Lower lobe of right lung (tissue), 2 donors: ENCODE data around the gene ITGB7. TPM values are rescaled to one million over a fixed set of nuclear protein-coding genes. Genes with fewer than 3 reads are reported as not detected.

ENCODE experiments used
- ATAC-seq, 2 donors: fragments of 200-7000 bp; cut with Tn5 transposase; one replicate each; pipeline ENCODE4 v1.9.1; 2020 to 2022; ENCODE audit warnings: mild to moderate bottlenecking in 2 of 2, moderate library complexity in 2 of 2
- DNase-seq: peaks from one replicate; pipeline ENCODE4 v3.0.0-alpha.2; 2020
- H3K27ac ChIP-seq: fragments of 200-600 bp; one replicate; pipeline ENCODE4 v1.8.0; 2022
- H3K27me3 ChIP-seq: fragments of 200-600 bp; one replicate; pipeline ENCODE4 v1.8.0; 2022; ENCODE audit warnings: low read depth
- H3K36me3 ChIP-seq: fragments of 200-600 bp; one replicate; pipeline ENCODE4 v1.8.0; 2022; ENCODE audit warnings: mild to moderate bottlenecking
- H3K4me1 ChIP-seq: fragments of 200-600 bp; one replicate; pipeline ENCODE4 v1.8.0; 2022
- H3K4me3 ChIP-seq: fragments of 200-600 bp; one replicate; pipeline ENCODE4 v1.8.0; 2022; ENCODE audit warnings: mild to moderate bottlenecking
- H3K9me3 ChIP-seq: fragments of 200-600 bp; one replicate; pipeline ENCODE4 v1.8.0; 2022
- intact Hi-C: fragments of 100-400 bp; cut with DNase I; formaldehyde crosslinking; loops from one replicate; pipeline ENCODE4 v1.11.0; 2022
- total RNA-seq: library from RNA; stranded (reverse); fragmentation: NEBNext Ultra II Directional; extraction: Animal tissue kit (Norgen Biotek cat#: 25700); gene quantifications from one replicate; pipeline ENCODE4 v1.2.1, GENCODE V29; 2021
- TF ChIP-seq, protein P1 (sequence below): fragments of 200-600 bp; IDR thresholded peaks from one replicate; pipeline ENCODE4 v1.8.0; 2022; ENCODE audit warnings: antibody characterized with exemption, mild to moderate bottlenecking
- donor health status: DM: no; HTN: yes; CAD: no; lungs with severe emphysema.

Gene ITGB7
- total RNA-seq, 1 donor from 2014 or later: 9.7 TPM

GRCh38 chr12:53197011-53197640, 9.9 kb downstream of the ITGB7 start:
- TF ChIP-seq, protein P1, sequence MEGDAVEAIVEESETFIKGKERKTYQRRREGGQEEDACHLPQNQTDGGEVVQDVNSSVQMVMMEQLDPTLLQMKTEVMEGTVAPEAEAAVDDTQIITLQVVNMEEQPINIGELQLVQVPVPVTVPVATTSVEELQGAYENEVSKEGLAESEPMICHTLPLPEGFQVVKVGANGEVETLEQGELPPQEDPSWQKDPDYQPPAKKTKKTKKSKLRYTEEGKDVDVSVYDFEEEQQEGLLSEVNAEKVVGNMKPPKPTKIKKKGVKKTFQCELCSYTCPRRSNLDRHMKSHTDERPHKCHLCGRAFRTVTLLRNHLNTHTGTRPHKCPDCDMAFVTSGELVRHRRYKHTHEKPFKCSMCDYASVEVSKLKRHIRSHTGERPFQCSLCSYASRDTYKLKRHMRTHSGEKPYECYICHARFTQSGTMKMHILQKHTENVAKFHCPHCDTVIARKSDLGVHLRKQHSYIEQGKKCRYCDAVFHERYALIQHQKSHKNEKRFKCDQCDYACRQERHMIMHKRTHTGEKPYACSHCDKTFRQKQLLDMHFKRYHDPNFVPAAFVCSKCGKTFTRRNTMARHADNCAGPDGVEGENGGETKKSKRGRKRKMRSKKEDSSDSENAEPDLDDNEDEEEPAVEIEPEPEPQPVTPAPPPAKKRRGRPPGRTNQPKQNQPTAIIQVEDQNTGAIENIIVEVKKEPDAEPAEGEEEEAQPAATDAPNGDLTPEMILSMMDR: no peak
- Histone ChIP-seq H3K27ac (no peak overlapping the region), H3K4me3 (peak overlapping the region; percentile 46), H3K9me3 (no peaks in the 10 kb centered on the region), H3K36me3 (no peaks in the 10 kb centered on the region), H3K27me3 (no peaks in the 10 kb centered on the region), H3K4me1 (peaks cover 19% of the 10 kb centered on the region)
- ATAC-seq (no peak), DNase-seq (no peak)
- intact Hi-C loops: no loop called here

DNA sequence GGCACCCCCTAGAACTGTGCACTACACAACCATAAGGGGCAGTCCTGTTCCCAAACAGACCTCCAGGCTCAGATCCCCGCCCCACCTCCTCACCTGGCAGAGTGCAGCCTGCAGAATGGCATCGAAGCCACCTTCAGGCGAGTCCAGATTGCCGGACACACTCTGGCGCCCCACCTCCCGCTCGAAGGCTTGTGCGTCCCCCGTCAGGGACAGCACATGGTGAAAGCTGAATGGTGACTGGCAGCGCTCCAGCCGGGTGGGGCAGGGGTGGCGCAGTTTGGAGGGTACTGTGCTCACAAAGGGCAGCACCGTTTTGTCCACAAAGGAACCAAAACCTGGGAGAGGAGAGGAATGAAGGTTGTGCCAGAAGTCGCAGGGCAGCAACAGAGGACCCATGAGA, 10.6 kb downstream of the ITGB7 start:
- Histone ChIP-seq H3K36me3 (peaks cover under 1% of the 10 kb centered on the region), H3K27ac (no peak overlapping the region), H3K9me3 (no peaks in the 10 kb centered on the region), H3K27me3 (no peaks in the 10 kb centered on the region), H3K4me1 (peaks cover 19% of the 10 kb centered on the region), H3K4me3 (no peak overlapping the region)
- TF ChIP-seq, protein P1: no peak
- DNase-seq (no peak), ATAC-seq (no peak)
- intact Hi-C loops: no loop called here

- intact Hi-C loops: no loop called here
- H3K4me1 ChIP-seq: peaks cover 19% of the 10 kb centered on the region
- ATAC-seq (peak; percentile 23 to 40), DNase-seq (no peak)
- H3K27ac ChIP-seq: no peak overlapping the region
- H3K27me3 ChIP-seq: no peaks in the 10 kb centered on the region
- peaks cover 7% of the 10 kb centered on the region for H3K36me3 ChIP-seq
- no peak overlapping the region for H3K4me3 ChIP-seq
- TF ChIP-seq, protein P1: no peak
- H3K9me3 ChIP-seq: no peaks in the 10 kb centered on the region
Measured at GRCh38 chr12:53195516-53196420, 11.3 kb downstream of the ITGB7 start.

DNA sequence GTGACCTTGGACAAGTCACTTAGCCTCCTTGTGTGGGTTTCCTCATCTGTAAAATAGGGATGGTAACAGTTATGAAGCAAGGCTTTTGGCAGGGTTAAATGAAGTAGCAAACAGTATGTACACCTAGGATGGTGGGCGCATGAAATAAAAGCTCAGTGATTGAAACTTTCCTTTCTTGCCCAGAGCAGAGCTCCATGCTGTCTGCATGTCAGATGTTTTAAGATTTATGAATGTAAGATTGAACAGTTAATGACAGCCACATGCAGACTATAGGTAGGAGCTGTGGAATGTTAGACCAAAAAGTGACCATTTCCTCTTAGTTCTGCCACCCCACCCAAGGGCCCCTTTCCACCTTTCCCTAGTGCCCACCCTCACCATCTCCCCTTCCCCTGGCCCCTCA, 12.1 kb downstream of the ITGB7 start:
- intact Hi-C loops: no loop called here
- peaks cover 14% of the 10 kb centered on the region for H3K4me1 ChIP-seq
- TF ChIP-seq, protein P1: no peak
- DNase-seq: no peak
- no peak overlapping the region for H3K4me3 ChIP-seq
- H3K27ac ChIP-seq: no peak overlapping the region
- ATAC-seq: no peak
- no peaks in the 10 kb centered on the region for H3K27me3 ChIP-seq
- H3K9me3 ChIP-seq: no peaks in the 10 kb centered on the region
- H3K36me3 ChIP-seq: peaks cover 8% of the 10 kb centered on the region

DNA sequence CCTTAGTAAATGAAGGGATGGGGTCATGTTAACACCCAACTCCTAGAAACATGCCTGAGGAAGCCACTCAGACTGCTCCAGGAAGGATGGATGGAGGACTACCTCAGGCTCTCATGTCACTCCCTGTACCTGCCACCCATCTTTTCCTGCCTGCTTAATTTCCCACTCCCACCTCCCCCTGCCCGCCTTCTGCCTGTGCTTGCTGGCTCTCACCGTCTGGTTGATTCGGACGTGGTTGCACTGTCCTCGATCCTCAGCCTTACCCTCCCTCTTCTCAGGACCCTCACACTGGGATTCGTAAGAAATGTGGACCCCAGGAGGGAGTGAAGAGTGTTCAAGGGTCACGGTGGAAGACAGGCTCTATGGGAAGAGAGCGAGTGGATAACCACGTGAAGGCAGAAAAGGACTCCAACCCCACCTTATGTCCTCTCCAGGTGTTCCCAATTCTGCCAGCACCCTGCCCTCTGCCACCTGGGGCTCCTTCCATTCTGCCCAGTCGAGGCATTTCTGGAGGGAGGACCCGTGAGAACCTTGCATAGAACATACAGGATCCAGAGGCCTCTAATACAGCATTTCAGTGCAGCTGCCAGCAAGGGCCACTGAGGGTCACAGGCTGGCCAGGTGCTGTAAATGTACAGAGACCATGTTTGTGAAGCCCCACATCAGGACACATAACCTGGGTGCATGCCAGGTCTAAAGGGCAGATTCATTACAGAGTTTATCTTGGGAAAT, 12.9 kb downstream of the ITGB7 start:
- intact Hi-C loops: no loop called here
- TF ChIP-seq, protein P1: no peak
- Histone ChIP-seq H3K36me3 (peaks cover 8% of the 10 kb centered on the region), H3K9me3 (no peaks in the 10 kb centered on the region), H3K27ac (no peak overlapping the region), H3K4me1 (peaks cover 14% of the 10 kb centered on the region), H3K4me3 (no peak overlapping the region), H3K27me3 (no peaks in the 10 kb centered on the region)
- no peak for DNase-seq
- no peak for ATAC-seq
